Mucosa of rectum (tissue), 2 donors: ENCODE data around the gene RAD51.

Experiments
- H3K27ac ChIP-seq, 2 donors: one replicate each; pipeline ENCODE4 v1.7.0; 2013; ENCODE audit warnings: inconsistent platforms in 2 of 2, low read depth in 2 of 2, low read length in 2 of 2
- H3K27me3 ChIP-seq, 2 donors: one replicate each; pipeline ENCODE4 v1.7.0; 2013; ENCODE audit warnings: low read length in 2 of 2; ENCODE audit not compliant: control insufficient read depth in 2 of 2, insufficient read depth in 2 of 2
- H3K36me3 ChIP-seq, 2 donors: one replicate each; pipeline ENCODE4 v1.7.0; 2013; ENCODE audit warnings: low read length in 2 of 2; ENCODE audit not compliant: control insufficient read depth in 2 of 2, insufficient read depth in 2 of 2
- H3K4me1 ChIP-seq, 2 donors: one replicate each; pipeline ENCODE4 v1.7.0; 2013; ENCODE audit warnings: low read length in 2 of 2, mild to moderate bottlenecking in 1 of 2; ENCODE audit not compliant: control insufficient read depth in 2 of 2, insufficient read depth in 2 of 2
- H3K4me3 ChIP-seq, 2 donors: one replicate each; pipeline ENCODE4 v1.7.0; 2013; ENCODE audit warnings: low read length in 2 of 2
- H3K9ac ChIP-seq, 2 donors: one replicate each; pipeline ENCODE4 v1.7.0; 2013; ENCODE audit warnings: low read length in 2 of 2, low read depth in 1 of 2, mild to moderate bottlenecking in 1 of 2
- H3K9me3 ChIP-seq, 2 donors: one replicate each; pipeline ENCODE4 v1.7.0; 2013; ENCODE audit warnings: low read length in 2 of 2; ENCODE audit not compliant: control insufficient read depth in 2 of 2
- donor health status: healthy.
- donor health status: Normal muscosa, but diverticular disease.

The RAD51 gene

GRCh38 chr15:40716165-40716564 is 21.2 kb downstream of the RAD51 start:
- Histone ChIP-seq H3K36me3 (peaks cover 0 to 2% of the 10 kb centered on the region in 2 donors), H3K9me3 (no peaks in the 10 kb centered on the region), H3K9ac (no peak overlapping the region), H3K4me3 (no peak overlapping the region), H3K27me3 (no peaks in the 10 kb centered on the region), H3K4me1 (no peaks in the 10 kb centered on the region), H3K27ac (no peak overlapping the region)

- Histone ChIP-seq H3K36me3 (no peaks in the 10 kb centered on the region), H3K4me1 (no peaks in the 10 kb centered on the region), H3K27me3 (no peaks in the 10 kb centered on the region), H3K4me3 (no peak overlapping the region), H3K9me3 (no peaks in the 10 kb centered on the region), H3K9ac (no peak overlapping the region), H3K27ac (no peak overlapping the region)
These were observed 26.7 kb downstream of the RAD51 start for GRCh38 chr15:40721701-40722100.

GRCh38 chr15:40722354-40722753 is 27.4 kb downstream of the RAD51 start:
- no peaks in the 10 kb centered on the region for H3K9me3 ChIP-seq
- H3K27me3 ChIP-seq: no peaks in the 10 kb centered on the region
- H3K4me1 ChIP-seq: no peaks in the 10 kb centered on the region
- no peaks in the 10 kb centered on the region for H3K36me3 ChIP-seq
- no peak overlapping the region for H3K9ac ChIP-seq
- no peak overlapping the region for H3K27ac ChIP-seq
- no peak overlapping the region for H3K4me3 ChIP-seq

- Histone ChIP-seq H3K4me1 (no peaks in the 10 kb centered on the region), H3K27me3 (no peaks in the 10 kb centered on the region), H3K4me3 (no peak overlapping the region), H3K27ac (no peak overlapping the region), H3K9me3 (no peaks in the 10 kb centered on the region), H3K9ac (no peak overlapping the region), H3K36me3 (no peaks in the 10 kb centered on the region)
These were observed 28.0 kb downstream of the RAD51 start for GRCh38 chr15:40722934-40723333.

GRCh38 chr15:40723919-40724318 is 28.9 kb downstream of the RAD51 start:
- no peak overlapping the region for H3K9ac ChIP-seq
- H3K27me3 ChIP-seq: no peaks in the 10 kb centered on the region
- H3K4me3 ChIP-seq: no peak overlapping the region
- H3K4me1 ChIP-seq: no peaks in the 10 kb centered on the region
- H3K9me3 ChIP-seq: no peaks in the 10 kb centered on the region
- H3K36me3 ChIP-seq: peaks cover 0 to 5% of the 10 kb centered on the region in 2 donors
- no peak overlapping the region for H3K27ac ChIP-seq

GRCh38 chr15:40731034-40731433 is 36.1 kb downstream of the RAD51 start:
- no peaks in the 10 kb centered on the region for H3K27me3 ChIP-seq
- peaks cover 16 to 23% of the 10 kb centered on the region in 2 donors for H3K36me3 ChIP-seq
- H3K4me1 ChIP-seq: no peaks in the 10 kb centered on the region
- H3K4me3 ChIP-seq: no peak overlapping the region
- H3K9ac ChIP-seq: no peak overlapping the region
- no peak overlapping the region for H3K27ac ChIP-seq
- no peaks in the 10 kb centered on the region for H3K9me3 ChIP-seq

- H3K9me3 ChIP-seq: no peaks in the 10 kb centered on the region
- no peak overlapping the region for H3K27ac ChIP-seq
- H3K9ac ChIP-seq: no peak overlapping the region
- no peak overlapping the region for H3K4me3 ChIP-seq
- H3K4me1 ChIP-seq: no peaks in the 10 kb centered on the region
- H3K36me3 ChIP-seq: peaks cover 44 to 55% of the 10 kb centered on the region in 2 donors
- no peaks in the 10 kb centered on the region for H3K27me3 ChIP-seq
These were observed 41.6 kb downstream of the RAD51 start for GRCh38 chr15:40736575-40736974.

- peaks cover 41 to 50% of the 10 kb centered on the region in 2 donors for H3K36me3 ChIP-seq
- no peaks in the 10 kb centered on the region for H3K27me3 ChIP-seq
- no peak overlapping the region for H3K27ac ChIP-seq
- H3K4me3 ChIP-seq: no peak overlapping the region
- H3K9ac ChIP-seq: no peak overlapping the region
- no peaks in the 10 kb centered on the region for H3K9me3 ChIP-seq
- no peaks in the 10 kb centered on the region for H3K4me1 ChIP-seq
These were observed 42.1 kb downstream of the RAD51 start for GRCh38 chr15:40737048-40737447.

- Histone ChIP-seq H3K9ac (no peak overlapping the region), H3K27ac (no peak overlapping the region), H3K4me3 (no peak overlapping the region), H3K9me3 (no peaks in the 10 kb centered on the region), H3K36me3 (peaks cover 55 to 65% of the 10 kb centered on the region in 2 donors), H3K27me3 (no peaks in the 10 kb centered on the region), H3K4me1 (no peaks in the 10 kb centered on the region)
These were observed 44.1 kb downstream of the RAD51 start for GRCh38 chr15:40739047-40739446.

- Histone ChIP-seq H3K36me3 (peaks cover 59 to 71% of the 10 kb centered on the region in 2 donors), H3K27ac (no peak overlapping the region)
These were observed 44.9 kb downstream of the RAD51 start for GRCh38 chr15:40739854-40740253.

GRCh38 chr15:40743485-40743901 is 48.5 kb downstream of the RAD51 start:
- no peaks in the 10 kb centered on the region for H3K27me3 ChIP-seq
- no peak overlapping the region for H3K9ac ChIP-seq
- H3K27ac ChIP-seq: no peak overlapping the region
- no peak overlapping the region for H3K4me3 ChIP-seq
- no peaks in the 10 kb centered on the region for H3K9me3 ChIP-seq
- H3K36me3 ChIP-seq: peaks cover 36 to 54% of the 10 kb centered on the region in 2 donors
- peaks cover 0 to 6% of the 10 kb centered on the region in 2 donors for H3K4me1 ChIP-seq

More at GRCh38 chr15:40739854-40740253, 44.9 kb downstream of the RAD51 start:
- no peak overlapping the region for H3K9ac ChIP-seq
- H3K4me3 ChIP-seq: no peak overlapping the region
- H3K9me3 ChIP-seq: no peaks in the 10 kb centered on the region
- H3K4me1 ChIP-seq: no peaks in the 10 kb centered on the region
- H3K27me3 ChIP-seq: no peaks in the 10 kb centered on the region
